Ovary (tissue), 3 donors: Measurements from ENCODE around the gene CENPO.

Source experiments
- CTCF ChIP-seq, 3 donors: fragments of 450-650 bp in 2 of 3; fragments of 200-600 bp in 1 of 3; IDR thresholded peaks; one replicate each; pipeline versions ENCODE4 v1.5.1 to v1.8.0; 2016 to 2022; ENCODE audit warnings: antibody characterized with exemption in 3 of 3, mild to moderate bottlenecking in 1 of 3
- EP300 ChIP-seq: sonication (generic); formaldehyde crosslinking; IDR thresholded peaks from one replicate; pipeline ENCODE4 v1.6.1; 2017; ENCODE audit warnings: antibody characterized with exemption
- POLR2A ChIP-seq: fragments of 450-650 bp; IDR thresholded peaks from one replicate; pipeline ENCODE4 v1.6.1; 2017; ENCODE audit warnings: antibody characterized with exemption, mild to moderate bottlenecking, moderate library complexity
- donor health status: DM: no; HTN: no; CAD: no.

- TF ChIP-seq POLR2A = no peak
- no peak for TF ChIP-seq CTCF (IDR thresholded peaks at IDR 0.05)
- no peak for TF ChIP-seq EP300
Observed at GRCh38 chr2:24840962-24841945, 48.0 kb downstream of the CENPO start.
